ENCODE results near the gene CLEC18A. TPM values are rescaled to one million over a fixed set of nuclear protein-coding genes. Genes with fewer than 3 reads are reported as not detected.
"Not testable (repeated sequence)": the region's sequence is repeated elsewhere in the genome, so short reads cannot be mapped to it uniquely, and the experiment has no call there.

The CLEC18A gene
- total and polyA plus RNA-seq, 2 experiments from 2014 or later: 0.09 to 0.55 TPM

- no peaks in the 10 kb centered on the region for H3K9me3 ChIP-seq (ENCODE audit: low read depth)
- H3K27ac ChIP-seq: no peak overlapping the region
Observed at GRCh38 chr16:69942627-69943170, 8.4 kb upstream of the CLEC18A start.

GRCh38 chr16:69943241-69944036 lies 7.7 kb upstream of the CLEC18A start:
- not testable (repeated sequence) for H3K4me3 ChIP-seq; H3K36me3 ChIP-seq; DNase-seq (ENCODE audit: low read depth in 1 of 2, low spot score in 1 of 2); H3K4me1 ChIP-seq (ENCODE audit: low read depth); H3K9me3 ChIP-seq (ENCODE audit: low read depth); H3K27me3 ChIP-seq; H3K27ac ChIP-seq

More at GRCh38 chr16:69942627-69943170, 8.4 kb upstream of the CLEC18A start:
- Histone ChIP-seq H3K4me3 (no peak overlapping the region), H3K36me3 (peaks cover 4% of the 10 kb centered on the region), H3K4me1 (ENCODE audit: low read depth) (no peaks in the 10 kb centered on the region), H3K27me3 (no peaks in the 10 kb centered on the region)
- no peak for DNase-seq (ENCODE audit: low read depth in 1 of 2, low spot score in 1 of 2)
- TF ChIP-seq, protein P1, sequence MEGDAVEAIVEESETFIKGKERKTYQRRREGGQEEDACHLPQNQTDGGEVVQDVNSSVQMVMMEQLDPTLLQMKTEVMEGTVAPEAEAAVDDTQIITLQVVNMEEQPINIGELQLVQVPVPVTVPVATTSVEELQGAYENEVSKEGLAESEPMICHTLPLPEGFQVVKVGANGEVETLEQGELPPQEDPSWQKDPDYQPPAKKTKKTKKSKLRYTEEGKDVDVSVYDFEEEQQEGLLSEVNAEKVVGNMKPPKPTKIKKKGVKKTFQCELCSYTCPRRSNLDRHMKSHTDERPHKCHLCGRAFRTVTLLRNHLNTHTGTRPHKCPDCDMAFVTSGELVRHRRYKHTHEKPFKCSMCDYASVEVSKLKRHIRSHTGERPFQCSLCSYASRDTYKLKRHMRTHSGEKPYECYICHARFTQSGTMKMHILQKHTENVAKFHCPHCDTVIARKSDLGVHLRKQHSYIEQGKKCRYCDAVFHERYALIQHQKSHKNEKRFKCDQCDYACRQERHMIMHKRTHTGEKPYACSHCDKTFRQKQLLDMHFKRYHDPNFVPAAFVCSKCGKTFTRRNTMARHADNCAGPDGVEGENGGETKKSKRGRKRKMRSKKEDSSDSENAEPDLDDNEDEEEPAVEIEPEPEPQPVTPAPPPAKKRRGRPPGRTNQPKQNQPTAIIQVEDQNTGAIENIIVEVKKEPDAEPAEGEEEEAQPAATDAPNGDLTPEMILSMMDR (IDR thresholded peaks at IDR 0.05; ENCODE audit: low read depth, low read length): no peak

DNA sequence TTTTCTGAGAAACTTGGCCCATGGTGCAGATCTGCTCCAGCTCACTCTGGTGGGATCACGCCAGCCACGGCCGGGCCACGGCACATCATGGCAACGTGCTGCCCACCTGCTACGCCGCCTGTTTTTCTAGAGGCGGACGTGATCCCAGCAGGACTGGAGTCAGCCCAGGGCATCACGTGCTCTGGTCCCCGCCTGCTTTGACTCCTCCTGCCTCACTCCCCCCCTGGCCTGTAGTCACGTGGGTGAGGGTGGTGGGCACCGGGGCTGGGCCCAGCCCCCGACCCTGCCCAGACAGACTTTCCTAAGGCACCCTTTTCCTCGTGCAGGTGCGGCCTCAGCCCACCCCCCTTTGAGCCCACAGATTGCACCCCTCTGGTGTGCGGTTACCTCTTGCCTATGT lies 723 bp upstream of the CLEC18A start:
- H3K27ac ChIP-seq; H3K36me3 ChIP-seq; DNase-seq (ENCODE audit: low read depth in 1 of 2, low spot score in 1 of 2); H3K27me3 ChIP-seq; H3K9me3 ChIP-seq (ENCODE audit: low read depth); H3K4me1 ChIP-seq (ENCODE audit: low read depth); H3K4me3 ChIP-seq: not testable (repeated sequence)

DNA sequence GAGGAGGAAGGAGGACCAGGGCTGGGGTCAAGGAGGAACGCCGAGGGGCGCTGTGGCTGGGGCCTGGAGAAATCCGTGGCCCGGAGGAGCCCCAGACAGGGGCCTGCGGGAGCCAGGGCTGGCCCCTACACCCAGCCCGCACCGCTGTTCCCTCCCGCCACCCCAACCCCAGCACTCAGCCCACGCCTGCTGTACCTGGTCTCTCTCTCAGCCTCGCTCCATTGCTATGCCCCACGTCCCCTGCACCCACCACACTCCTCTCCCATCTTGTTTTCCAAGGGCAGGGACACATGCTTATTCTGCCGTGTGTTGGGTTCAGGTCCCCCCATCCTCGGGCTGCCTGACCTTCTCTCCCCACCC lies 518 bp downstream of the CLEC18A start:
- H3K9me3 ChIP-seq (ENCODE audit: low read depth); H3K36me3 ChIP-seq; H3K27me3 ChIP-seq; H3K4me1 ChIP-seq (ENCODE audit: low read depth); H3K27ac ChIP-seq; DNase-seq (ENCODE audit: low read depth in 1 of 2, low spot score in 1 of 2); H3K4me3 ChIP-seq: not testable (repeated sequence)

DNA sequence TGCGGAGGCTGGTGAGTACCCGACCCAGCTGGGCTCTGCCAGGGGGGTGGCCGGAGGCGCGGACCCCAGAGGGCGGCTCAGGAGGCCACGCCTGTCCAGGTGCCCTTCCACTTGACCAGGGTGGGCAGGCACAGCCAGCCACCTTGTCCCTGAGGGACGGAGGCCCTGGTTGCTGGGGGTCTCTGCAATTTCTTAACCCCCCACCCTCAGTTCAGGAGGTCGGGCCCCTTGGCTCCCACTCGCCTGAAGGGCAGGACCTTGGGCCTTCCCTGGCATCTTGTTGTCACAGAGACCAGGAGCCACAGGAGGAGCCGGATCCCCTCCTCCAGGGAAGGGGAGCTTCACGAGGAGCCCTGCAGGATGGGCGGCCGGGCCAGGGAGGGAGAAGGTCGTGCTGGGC lies 982 bp downstream of the CLEC18A start:
- H3K27ac ChIP-seq; H3K36me3 ChIP-seq; H3K4me1 ChIP-seq (ENCODE audit: low read depth); DNase-seq (ENCODE audit: low read depth in 1 of 2, low spot score in 1 of 2); H3K27me3 ChIP-seq; H3K4me3 ChIP-seq; H3K9me3 ChIP-seq (ENCODE audit: low read depth): not testable (repeated sequence)

- H3K4me3 ChIP-seq; DNase-seq (ENCODE audit: low read depth in 1 of 2, low spot score in 1 of 2); H3K9me3 ChIP-seq (ENCODE audit: low read depth); H3K27ac ChIP-seq; H3K4me1 ChIP-seq (ENCODE audit: low read depth); H3K36me3 ChIP-seq; H3K27me3 ChIP-seq: not testable (repeated sequence)
Observed at GRCh38 chr16:69952572-69953355, 1.6 kb downstream of the CLEC18A start.

DNA sequence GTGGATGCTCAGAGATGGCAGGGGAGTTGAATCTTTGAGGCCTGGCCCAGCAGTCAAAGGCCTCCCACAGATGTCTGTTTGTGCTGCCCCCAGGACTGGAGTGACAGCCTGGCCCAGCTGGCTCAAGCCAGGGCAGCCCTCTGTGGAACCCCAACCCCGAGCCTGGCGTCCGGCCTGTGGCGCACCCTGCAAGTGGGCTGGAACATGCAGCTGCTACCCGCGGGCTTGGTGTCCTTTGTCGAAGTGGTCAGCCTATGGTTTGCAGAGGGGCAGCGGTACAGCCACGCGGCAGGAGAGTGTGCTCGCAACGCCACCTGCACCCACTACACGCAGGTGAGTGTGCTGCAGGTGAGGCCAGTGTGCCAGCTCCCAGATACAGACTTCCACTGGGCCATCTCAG lies 3.1 kb downstream of the CLEC18A start:
- not testable (repeated sequence) for DNase-seq (ENCODE audit: low read depth in 1 of 2, low spot score in 1 of 2); H3K27ac ChIP-seq; H3K4me3 ChIP-seq; H3K27me3 ChIP-seq; H3K36me3 ChIP-seq; H3K9me3 ChIP-seq (ENCODE audit: low read depth); H3K4me1 ChIP-seq (ENCODE audit: low read depth)

DNA sequence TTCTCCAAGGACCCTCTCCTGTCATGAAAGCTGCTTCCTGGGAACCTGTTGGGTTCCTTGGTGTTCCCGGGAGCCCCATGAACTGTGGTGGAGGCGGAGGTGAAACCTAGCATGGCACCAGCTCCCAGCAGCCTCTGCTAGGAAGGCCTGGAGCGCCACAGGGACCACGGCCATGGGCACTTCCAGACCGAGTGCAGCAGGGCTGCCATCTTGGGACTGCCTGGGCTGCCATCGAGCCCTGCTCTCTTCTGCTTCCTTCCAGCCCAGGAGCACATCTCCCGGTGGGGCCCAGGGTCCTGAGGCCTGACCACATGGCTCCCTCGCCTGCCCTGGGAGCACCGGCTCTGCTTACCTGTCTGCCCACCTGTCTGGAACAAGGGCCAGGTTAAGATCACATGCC lies 12.2 kb downstream of the CLEC18A start:
- H3K27ac ChIP-seq; H3K27me3 ChIP-seq; H3K4me3 ChIP-seq; H3K4me1 ChIP-seq (ENCODE audit: low read depth); H3K9me3 ChIP-seq (ENCODE audit: low read depth); DNase-seq (ENCODE audit: low read depth in 1 of 2, low spot score in 1 of 2); H3K36me3 ChIP-seq: not testable (repeated sequence)

GRCh38 chr16:69964960-69965660 lies 14.0 kb downstream of the CLEC18A start:
- not testable (repeated sequence) for H3K9me3 ChIP-seq (ENCODE audit: low read depth); H3K27me3 ChIP-seq; H3K4me1 ChIP-seq (ENCODE audit: low read depth); H3K36me3 ChIP-seq; H3K27ac ChIP-seq
- peak; percentile 66 for DNase-seq (ENCODE audit: low read depth in 1 of 2, low spot score in 1 of 2)
- H3K4me3 ChIP-seq: peak overlapping the region; percentile 23

GRCh38 chr16:69965661-69966054 lies 14.5 kb downstream of the CLEC18A start:
- H3K27ac ChIP-seq; DNase-seq (ENCODE audit: low read depth in 1 of 2, low spot score in 1 of 2); H3K36me3 ChIP-seq; H3K4me1 ChIP-seq (ENCODE audit: low read depth); H3K27me3 ChIP-seq; H3K4me3 ChIP-seq; H3K9me3 ChIP-seq (ENCODE audit: low read depth): not testable (repeated sequence)

DNA sequence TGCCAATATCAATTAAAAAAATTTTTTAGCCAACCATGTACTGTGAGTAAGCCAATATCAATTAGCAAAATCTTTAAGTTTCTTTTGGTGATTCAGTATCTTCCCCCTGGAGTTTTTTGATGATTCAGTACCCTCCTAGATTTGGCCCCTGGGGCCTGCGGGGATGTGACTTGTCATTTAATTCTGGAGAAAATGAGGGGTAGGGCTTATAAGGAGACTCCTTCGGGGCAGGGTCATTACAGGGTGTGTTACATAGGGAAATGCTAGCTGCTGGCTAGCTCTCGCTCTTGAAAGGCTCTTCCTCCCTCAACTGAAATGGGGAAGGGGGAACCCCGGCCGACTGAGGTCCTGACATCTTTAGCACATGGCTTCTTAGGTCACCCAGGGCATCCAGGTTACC lies 16.6 kb downstream of the CLEC18A start:
- H3K36me3 ChIP-seq; H3K27ac ChIP-seq; H3K9me3 ChIP-seq (ENCODE audit: low read depth); DNase-seq (ENCODE audit: low read depth in 1 of 2, low spot score in 1 of 2); H3K4me3 ChIP-seq; H3K4me1 ChIP-seq (ENCODE audit: low read depth); H3K27me3 ChIP-seq: not testable (repeated sequence)

DNA sequence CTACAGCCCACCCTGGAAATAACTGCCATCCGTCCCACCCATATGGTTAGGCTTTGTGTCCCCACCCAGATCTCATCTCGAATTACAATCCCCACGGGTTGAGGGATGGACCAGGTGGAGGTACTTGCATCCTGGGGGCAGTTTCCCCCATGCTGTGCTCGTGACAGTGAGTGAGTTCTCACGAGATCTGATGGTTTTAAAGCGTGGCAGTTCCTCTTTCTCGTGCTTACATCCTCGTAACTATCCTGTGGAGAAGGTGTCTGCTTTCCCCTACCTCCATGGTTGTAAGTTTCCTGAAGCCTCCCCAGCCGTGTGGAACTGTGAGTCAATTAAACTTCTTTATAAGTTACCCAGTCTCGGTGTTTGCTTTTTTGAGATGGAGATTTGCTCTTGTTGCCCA lies 17.0 kb downstream of the CLEC18A start:
- not testable (repeated sequence) for H3K36me3 ChIP-seq; DNase-seq (ENCODE audit: low read depth in 1 of 2, low spot score in 1 of 2); H3K4me1 ChIP-seq (ENCODE audit: low read depth); H3K27me3 ChIP-seq; H3K27ac ChIP-seq; H3K4me3 ChIP-seq; H3K9me3 ChIP-seq (ENCODE audit: low read depth)
